PC-9 (cell line): ENCODE measurements around the gene LRRC4C.

Experiments used
- CTCF ChIP-seq: fragments of 200-600 bp; sonication (generic); conservative IDR thresholded peaks from 2 replicates; pipeline ENCODE4 v1.6.1; 2017; ENCODE audit warnings: mixed run types, antibody characterized with exemption, mild to moderate bottlenecking, moderate library complexity
- EZH2 ChIP-seq: fragments of 200-600 bp; sonication (generic); IDR thresholded peaks from 2 replicates; pipeline ENCODE4 v1.8.0; 2017; ENCODE audit warnings: antibody characterized with exemption, low read depth

DNA sequence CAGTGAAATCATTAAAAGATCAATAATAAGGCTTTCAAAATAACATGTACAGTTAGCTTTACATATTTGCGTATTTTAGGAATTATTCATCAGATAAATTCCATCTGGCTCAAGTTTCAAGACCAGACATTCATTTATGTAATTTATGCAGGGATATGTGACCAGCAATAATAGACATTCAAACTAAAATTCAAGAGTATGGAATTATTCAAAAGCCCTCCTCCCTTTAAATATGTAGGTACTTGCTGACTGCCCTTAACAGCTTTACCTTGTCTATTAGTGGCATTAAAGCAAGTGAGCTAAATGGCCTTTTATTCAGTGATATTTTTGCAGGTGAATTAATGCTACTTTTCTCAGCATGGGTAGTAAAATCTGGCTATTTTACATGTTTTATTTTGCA lies 126.1 kb downstream of the LRRC4C start:
- TF ChIP-seq EZH2 (no peak), CTCF (no peak)
